BJ (cell line): ENCODE results near the gene HERC5. TPM values are rescaled to one million over a fixed set of nuclear protein-coding genes. Genes with fewer than 3 reads are reported as not detected.

Source experiments
- CTCF ChIA-PET: fragments of 350-600 bp; formaldehyde crosslinking; extraction: SDS; loops from one replicate; lab custom pipeline; 2021; ENCODE audit warnings: antibody characterized with exemption, inconsistent platforms; lab: Yijun Ruan, JAX
- POLR2A ChIA-PET: fragments of 300-600 bp; sonication (Branson Sonifier 250); formaldehyde crosslinking; extraction: SDS; loops from one replicate; lab custom pipeline; 2021; ENCODE audit warnings: antibody characterized with exemption; lab: Charles Lee
- DNase-seq: peaks from one replicate; pipeline ENCODE4 v3.0.0-alpha.2; 2011; ENCODE audit warnings: low read depth
- H3K27me3 ChIP-seq: 2 replicates; pipeline ENCODE4 v1.6.0; 2011; ENCODE audit warnings: low read length; ENCODE audit not compliant: control insufficient read depth, insufficient read depth
- H3K36me3 ChIP-seq: 2 replicates; pipeline ENCODE4 v1.5.1; 2011; ENCODE audit warnings: low read length; ENCODE audit not compliant: control insufficient read depth, insufficient read depth
- H3K4me3 ChIP-seq: 2 replicates; pipeline ENCODE4 v1.5.1; 2011; ENCODE audit warnings: low read depth, mild to moderate bottlenecking, control low read depth, low read length
- polyA plus RNA-seq: library from polyadenylated mRNA; depleted of rRNA; stranded (reverse); fragments of >200 nt; gene quantifications from 2 replicates; pipeline ENCODE4 v1.2.3, GENCODE V29; 2011
- TF ChIP-seq, protein P1 (sequence below): IDR thresholded peaks from 2 replicates; pipeline ENCODE4 v1.5.1; 2011; ENCODE audit warnings: low read depth, mild to moderate bottlenecking, control low read depth, inconsistent platforms, low read length, moderate library complexity; ENCODE audit not compliant: insufficient read depth

Gene HERC5
- polyA plus RNA-seq, 1 experiment = 0.05 TPM

GRCh38 chr4:88440146-88440545, 16.8 kb upstream of the HERC5 start:
- Histone ChIP-seq H3K27me3 (no peaks in the 10 kb centered on the region), H3K4me3 (no peak overlapping the region), H3K36me3 (no peaks in the 10 kb centered on the region)
- no peak for DNase-seq
- TF ChIP-seq, protein P1, sequence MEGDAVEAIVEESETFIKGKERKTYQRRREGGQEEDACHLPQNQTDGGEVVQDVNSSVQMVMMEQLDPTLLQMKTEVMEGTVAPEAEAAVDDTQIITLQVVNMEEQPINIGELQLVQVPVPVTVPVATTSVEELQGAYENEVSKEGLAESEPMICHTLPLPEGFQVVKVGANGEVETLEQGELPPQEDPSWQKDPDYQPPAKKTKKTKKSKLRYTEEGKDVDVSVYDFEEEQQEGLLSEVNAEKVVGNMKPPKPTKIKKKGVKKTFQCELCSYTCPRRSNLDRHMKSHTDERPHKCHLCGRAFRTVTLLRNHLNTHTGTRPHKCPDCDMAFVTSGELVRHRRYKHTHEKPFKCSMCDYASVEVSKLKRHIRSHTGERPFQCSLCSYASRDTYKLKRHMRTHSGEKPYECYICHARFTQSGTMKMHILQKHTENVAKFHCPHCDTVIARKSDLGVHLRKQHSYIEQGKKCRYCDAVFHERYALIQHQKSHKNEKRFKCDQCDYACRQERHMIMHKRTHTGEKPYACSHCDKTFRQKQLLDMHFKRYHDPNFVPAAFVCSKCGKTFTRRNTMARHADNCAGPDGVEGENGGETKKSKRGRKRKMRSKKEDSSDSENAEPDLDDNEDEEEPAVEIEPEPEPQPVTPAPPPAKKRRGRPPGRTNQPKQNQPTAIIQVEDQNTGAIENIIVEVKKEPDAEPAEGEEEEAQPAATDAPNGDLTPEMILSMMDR = no peak
- ChIA-PET CTCF (interaction anchor here (0.5 kb wide), 1 partner anchor 69 kb away, joined by 3 read pairs; no protein-coding TSS in a partner anchor), POLR2A (no interaction called here)

DNA sequence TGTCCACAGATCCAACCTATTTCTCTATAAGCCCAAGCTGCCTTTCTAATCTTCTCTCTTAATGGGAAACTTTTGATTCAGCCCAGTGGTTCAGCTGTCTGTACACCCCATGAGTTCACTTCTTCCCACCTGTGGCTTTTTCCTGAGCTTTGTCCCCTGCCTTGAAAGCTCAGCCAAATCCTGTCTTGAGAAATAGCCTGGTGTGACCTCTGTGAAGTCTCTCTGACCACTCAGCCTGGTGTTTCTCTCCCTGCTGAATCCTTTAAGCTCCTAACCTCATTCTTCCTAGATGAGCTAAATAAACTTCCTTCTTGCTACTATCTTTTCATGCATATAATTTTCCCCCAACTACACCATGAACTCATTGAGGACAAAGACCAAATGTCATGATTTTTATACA, 15.2 kb upstream of the HERC5 start:
- ChIA-PET POLR2A (no interaction called here), CTCF (no interaction called here)
- Histone ChIP-seq H3K4me3 (no peak overlapping the region), H3K36me3 (no peaks in the 10 kb centered on the region), H3K27me3 (no peaks in the 10 kb centered on the region)
- DNase-seq = no peak
- TF ChIP-seq, protein P1 = no peak

DNA sequence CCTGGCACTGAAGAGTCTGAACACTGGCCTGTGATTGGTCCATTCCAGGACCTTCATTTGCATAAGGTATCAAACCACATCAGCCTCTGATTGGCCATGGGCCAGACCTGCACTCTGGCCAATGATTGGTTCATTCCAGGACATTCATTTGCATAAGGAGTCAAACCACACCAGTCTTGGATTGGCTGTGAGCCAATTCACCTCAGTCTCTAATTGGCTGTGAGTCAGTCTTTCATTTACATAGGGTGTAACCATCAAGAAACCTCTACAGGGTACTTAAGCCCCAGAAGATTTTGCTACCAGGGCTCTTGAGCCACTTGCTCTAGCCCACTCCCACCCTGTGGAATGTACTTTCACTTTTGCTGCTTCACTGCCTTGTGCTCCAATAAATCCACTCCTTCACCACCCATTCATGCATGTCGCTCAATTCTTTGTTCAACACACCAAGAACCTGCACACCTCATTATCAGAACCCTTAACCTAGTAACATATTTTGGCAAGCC, 14.2 kb upstream of the HERC5 start:
- ChIA-PET CTCF (no interaction called here), POLR2A (no interaction called here)
- DNase-seq = no peak
- Histone ChIP-seq H3K36me3 (no peaks in the 10 kb centered on the region), H3K4me3 (no peak overlapping the region), H3K27me3 (no peaks in the 10 kb centered on the region)
- TF ChIP-seq, protein P1 = no peak

DNA sequence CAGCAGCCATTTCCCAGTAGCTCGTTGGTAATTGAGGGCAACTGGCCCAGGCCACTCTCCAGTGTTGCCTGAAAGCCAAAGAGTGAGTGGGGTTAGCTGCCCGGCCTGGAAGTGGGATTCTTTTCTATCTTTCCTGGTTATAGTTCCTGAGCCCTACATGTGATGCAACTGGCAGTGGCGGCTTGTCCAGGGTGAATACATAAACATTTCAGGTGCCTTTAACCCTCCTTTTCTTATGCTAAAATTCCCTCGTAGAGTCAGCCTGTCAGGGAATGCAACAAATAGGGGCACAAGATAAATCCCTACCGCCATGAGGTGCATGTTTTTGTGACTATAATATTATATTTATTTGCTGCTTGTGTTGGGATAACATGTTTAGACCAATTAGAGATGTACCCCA, 13.4 kb upstream of the HERC5 start:
- H3K4me3 ChIP-seq = no peak overlapping the region
- ChIA-PET POLR2A (no interaction called here), CTCF (no interaction called here)
- no peak for DNase-seq
- TF ChIP-seq, protein P1 = no peak
- no peaks in the 10 kb centered on the region for H3K27me3 ChIP-seq
- H3K36me3 ChIP-seq = no peaks in the 10 kb centered on the region

- TF ChIP-seq, protein P1 = no peak
- H3K27me3 ChIP-seq = no peaks in the 10 kb centered on the region
- H3K36me3 ChIP-seq = no peaks in the 10 kb centered on the region
- CTCF ChIA-PET = interaction anchor here (0.5 to 1.5 kb wide), 4 partner anchors 10 to 391 kb away, joined by 3 to 5 read pairs (median 4); partner anchors contain the start of gene HERC5
- POLR2A ChIA-PET = no interaction called here
- no peak overlapping the region for H3K4me3 ChIP-seq
- no peak for DNase-seq
Observed at GRCh38 chr4:88445252-88445651, 11.7 kb upstream of the HERC5 start.
